GM23248 (cell line): ENCODE measurements around the gene CSDE1. TPM values are rescaled to one million over a fixed set of nuclear protein-coding genes. Genes with fewer than 3 reads are reported as not detected.

Experiments
- DNase-seq: peaks from one replicate; pipeline ENCODE4 v3.0.0-alpha.2; 2015
- H2AFZ ChIP-seq: fragments of 200-600 bp; sonication (generic); 2 replicates; pipeline ENCODE4 v1.6.1; 2016; ENCODE audit warnings: antibody characterized with exemption
- H3F3A ChIP-seq: fragments of 200-600 bp; sonication (generic); 2 replicates; pipeline ENCODE4 v1.6.1; 2016; ENCODE audit warnings: mild to moderate bottlenecking, antibody characterized with exemption, mixed run types; ENCODE audit not compliant: insufficient read depth
- H3K27ac ChIP-seq: fragments of 200-600 bp; sonication (generic); 2 replicates; pipeline ENCODE4 v1.5.1; 2016; ENCODE audit warnings: mild to moderate bottlenecking
- H3K27me3 ChIP-seq: fragments of 200-600 bp; sonication (generic); replicated peaks from 2 replicates; pipeline ENCODE4 v1.6.1; 2016; ENCODE audit warnings: mild to moderate bottlenecking; ENCODE audit not compliant: insufficient read depth
- H3K36me3 ChIP-seq: fragments of 200-600 bp; sonication (generic); 2 replicates; pipeline ENCODE4 v1.6.1; 2016; ENCODE audit warnings: low read depth, mild to moderate bottlenecking
- H3K4me1 ChIP-seq: fragments of 200-600 bp; sonication (generic); 2 replicates; pipeline ENCODE4 v1.6.1; 2016; ENCODE audit warnings: mild to moderate bottlenecking; ENCODE audit not compliant: insufficient read depth
- H3K4me2 ChIP-seq: fragments of 200-600 bp; sonication (generic); one replicate; pipeline ENCODE4 v1.6.1; 2016; ENCODE audit warnings: mild to moderate bottlenecking; ENCODE audit not compliant: unreplicated experiment
- H3K4me3 ChIP-seq: fragments of 200-600 bp; sonication (generic); 2 replicates; pipeline ENCODE4 v1.5.1; 2016; ENCODE audit warnings: mild to moderate bottlenecking
- H3K79me2 ChIP-seq: fragments of 200-600 bp; sonication (generic); 2 replicates; pipeline ENCODE4 v1.6.1; 2016; ENCODE audit warnings: mild to moderate bottlenecking; ENCODE audit not compliant: insufficient read depth
- H3K9ac ChIP-seq: fragments of 200-600 bp; sonication (generic); 2 replicates; pipeline ENCODE4 v1.6.1; 2016; ENCODE audit warnings: mild to moderate bottlenecking
- H3K9me2 ChIP-seq: fragments of 200-600 bp; sonication (generic); 2 replicates; pipeline ENCODE4 v1.6.1; 2016; ENCODE audit warnings: mixed run types, mild to moderate bottlenecking, moderate library complexity; ENCODE audit not compliant: insufficient read depth
- H3K9me3 ChIP-seq: fragments of 200-600 bp; sonication (generic); one replicate; pipeline ENCODE4 v1.6.1; 2017; ENCODE audit warnings: low read depth
- H4K20me1 ChIP-seq: fragments of 200-600 bp; sonication (generic); 2 replicates; pipeline ENCODE4 v1.6.0; 2016; ENCODE audit not compliant: insufficient read depth
- EZH2 ChIP-seq: fragments of 200-600 bp; sonication (generic); IDR thresholded peaks from 2 replicates; pipeline ENCODE4 v1.6.1; 2018; ENCODE audit warnings: antibody characterized with exemption, mild to moderate bottlenecking; ENCODE audit not compliant: insufficient read depth, poor library complexity, severe bottlenecking
- EZH2phosphoT487 ChIP-seq: fragments of 200-600 bp; sonication (generic); IDR thresholded peaks from 2 replicates; pipeline ENCODE4 v1.6.1; 2018; ENCODE audit warnings: antibody characterized with exemption, moderate library complexity, mild to moderate bottlenecking, low read depth; ENCODE audit not compliant: insufficient read depth
- WGBS, 2 experiments: methylation state at CpG; one replicate each; pipeline ENCODE4 v1.1.6; 2015 to 2017; ENCODE audit warnings: low lambda C conversion rate in 2 of 2, low coverage in 1 of 2; ENCODE audit errors: missing lambda C conversion rate in 2 of 2; 5-methylcytosine and 5-hydroxymethylcytosine counted together
- in situ Hi-C: fragments of 300-500 bp; cut with MboI; formaldehyde crosslinking; loops from 2 replicates; pipeline ENCODE4 v1.15.0; 2020
- polyA plus RNA-seq: library from polyadenylated mRNA; unstranded; fragments of >200 nt; fragmentation: Nextera tagmentation; extraction: Ambion mirVana; gene quantifications from 2 replicates; pipeline ENCODE4 v1.2.1, GENCODE V29; 2016
- total RNA-seq: library from RNA; depleted of rRNA; stranded (reverse); fragments of >200 nt; shearing (Covaris generic); gene quantifications from 2 replicates; pipeline ENCODE4 v1.2.3, GENCODE V29; 2014

Gene CSDE1
- total and polyA plus RNA-seq, 2 experiments from 2014 or later = 297 to 808 TPM

DNA sequence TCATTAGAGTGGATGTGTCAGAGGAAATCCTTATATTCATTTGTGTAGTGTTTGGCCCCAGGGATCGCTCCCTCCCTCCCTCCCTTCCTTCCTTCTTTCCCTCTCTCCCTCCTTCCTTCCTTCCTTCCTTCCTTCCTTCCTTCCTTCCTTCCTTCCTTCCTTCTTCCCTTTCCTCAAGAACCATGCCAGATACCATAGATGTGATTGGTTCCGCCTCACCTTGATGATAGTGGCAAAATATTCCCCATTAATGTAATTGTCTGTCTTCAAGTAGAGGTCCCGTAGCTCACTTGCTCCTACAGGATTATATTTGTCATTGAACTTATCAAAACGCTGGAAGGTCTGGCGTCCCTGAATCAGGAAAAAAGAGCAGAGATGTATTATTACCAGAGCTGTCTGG lies 80.1 kb downstream of the CSDE1 start:
- Histone ChIP-seq H3K9me2 (no peaks in the 10 kb centered on the region), H3K9ac (no peak overlapping the region), H3K4me2 (no peak overlapping the region), H3K79me2 (no peaks in the 10 kb centered on the region), H3F3A (no peaks in the 10 kb centered on the region), H3K36me3 (no peaks in the 10 kb centered on the region), H3K27ac (no peak overlapping the region), H3K4me1 (no peaks in the 10 kb centered on the region), H3K4me3 (no peak overlapping the region), H3K9me3 (no peaks in the 10 kb centered on the region), H2AFZ (no peak overlapping the region), H4K20me1 (no peaks in the 10 kb centered on the region), H3K27me3 (peaks cover 15% of the 10 kb centered on the region; the same call in 1 of the 2 replicates)
- in situ Hi-C loops = no loop called here
- DNase-seq = no peak
- WGBS, 2 experiments = 43 to 46% methylated on average over 4 to 5 of the region's 5 CpGs
- TF ChIP-seq EZH2 (no peak), EZH2phosphoT487 (no peak)

DNA sequence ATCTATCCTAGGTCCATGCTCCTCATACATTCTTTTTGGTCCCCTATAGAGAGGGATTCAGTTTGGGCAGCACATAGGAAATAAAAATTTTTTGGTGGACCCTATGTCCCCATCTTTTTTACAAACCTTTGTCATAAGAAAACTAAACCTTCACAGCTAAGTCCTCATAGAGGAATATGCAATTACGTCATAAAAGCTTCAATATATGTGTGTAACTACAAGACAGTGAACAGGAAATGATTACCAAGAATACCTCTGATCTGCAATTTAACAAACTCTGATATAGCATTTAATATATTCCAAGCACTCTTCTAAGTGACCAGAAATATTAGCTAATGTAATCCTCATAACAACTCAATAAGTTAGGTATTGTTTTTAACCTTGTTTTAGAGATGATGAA lies 81.7 kb downstream of the CSDE1 start:
- no peak for DNase-seq
- TF ChIP-seq EZH2phosphoT487 (no peak), EZH2 (no peak)
- H3F3A ChIP-seq = 0 out of 2 replicates have a peak, but pooled peaks cover 2% of the 10 kb centered on the region
- no peak overlapping the region for H3K27ac ChIP-seq
- 89 to 90% methylated on average over 1 of the region's 1 CpG for WGBS, 2 experiments
- no peaks in the 10 kb centered on the region for H4K20me1 ChIP-seq
- H3K9me3 ChIP-seq = no peaks in the 10 kb centered on the region
- H3K79me2 ChIP-seq = no peaks in the 10 kb centered on the region
- H3K27me3 ChIP-seq = peaks cover 15% of the 10 kb centered on the region; the same call in 1 of the 2 replicates
- no peak overlapping the region for H3K4me2 ChIP-seq
- no peak overlapping the region for H2AFZ ChIP-seq
- in situ Hi-C loops = no loop called here
- H3K4me1 ChIP-seq = peaks cover 2% of the 10 kb centered on the region; the same call in 1 of the 2 replicates
- no peaks in the 10 kb centered on the region for H3K36me3 ChIP-seq
- no peak overlapping the region for H3K4me3 ChIP-seq
- H3K9me2 ChIP-seq = no peaks in the 10 kb centered on the region
- no peak overlapping the region for H3K9ac ChIP-seq

DNA sequence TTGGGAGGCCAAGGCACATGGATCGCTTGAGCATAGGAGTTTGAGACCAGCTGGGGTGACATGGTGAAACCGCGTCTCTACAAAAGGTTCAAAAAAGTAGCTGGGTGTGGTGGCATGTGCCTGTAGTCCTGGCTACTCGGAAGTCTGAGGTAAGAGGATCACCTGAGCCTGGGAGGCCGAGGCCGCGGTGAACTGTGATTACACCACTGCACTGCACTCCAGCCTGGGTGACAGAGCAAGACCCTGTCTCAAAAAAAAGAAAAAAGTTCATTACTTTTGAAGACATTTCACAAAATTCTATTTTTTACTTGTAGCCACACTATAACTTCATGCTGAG lies 85.9 kb downstream of the CSDE1 start:
- H3K27me3 ChIP-seq = 0 out of 2 replicates have a peak, but pooled peaks cover 1% of the 10 kb centered on the region
- no peak for TF ChIP-seq EZH2phosphoT487
- in situ Hi-C loops = no loop called here
- no peaks in the 10 kb centered on the region for H3K9me3 ChIP-seq
- peaks cover 22% of the 10 kb centered on the region for H3K79me2 ChIP-seq
- H2AFZ ChIP-seq = no peak overlapping the region
- no peak for DNase-seq
- no peak overlapping the region for H3K9ac ChIP-seq
- peaks cover 15% of the 10 kb centered on the region; the same call in 1 of the 2 replicates for H3K4me1 ChIP-seq
- no peak overlapping the region for H3K27ac ChIP-seq
- WGBS, 2 experiments = 71 to 80% methylated on average over 7 of the region's 7 CpGs
- H3F3A ChIP-seq = peaks cover 14% of the 10 kb centered on the region; the same call in 1 of the 2 replicates
- H3K4me2 ChIP-seq = no peak overlapping the region
- H3K36me3 ChIP-seq = no peaks in the 10 kb centered on the region
- no peak overlapping the region for H3K4me3 ChIP-seq
- H4K20me1 ChIP-seq = no peaks in the 10 kb centered on the region
- H3K9me2 ChIP-seq = no peaks in the 10 kb centered on the region

DNA sequence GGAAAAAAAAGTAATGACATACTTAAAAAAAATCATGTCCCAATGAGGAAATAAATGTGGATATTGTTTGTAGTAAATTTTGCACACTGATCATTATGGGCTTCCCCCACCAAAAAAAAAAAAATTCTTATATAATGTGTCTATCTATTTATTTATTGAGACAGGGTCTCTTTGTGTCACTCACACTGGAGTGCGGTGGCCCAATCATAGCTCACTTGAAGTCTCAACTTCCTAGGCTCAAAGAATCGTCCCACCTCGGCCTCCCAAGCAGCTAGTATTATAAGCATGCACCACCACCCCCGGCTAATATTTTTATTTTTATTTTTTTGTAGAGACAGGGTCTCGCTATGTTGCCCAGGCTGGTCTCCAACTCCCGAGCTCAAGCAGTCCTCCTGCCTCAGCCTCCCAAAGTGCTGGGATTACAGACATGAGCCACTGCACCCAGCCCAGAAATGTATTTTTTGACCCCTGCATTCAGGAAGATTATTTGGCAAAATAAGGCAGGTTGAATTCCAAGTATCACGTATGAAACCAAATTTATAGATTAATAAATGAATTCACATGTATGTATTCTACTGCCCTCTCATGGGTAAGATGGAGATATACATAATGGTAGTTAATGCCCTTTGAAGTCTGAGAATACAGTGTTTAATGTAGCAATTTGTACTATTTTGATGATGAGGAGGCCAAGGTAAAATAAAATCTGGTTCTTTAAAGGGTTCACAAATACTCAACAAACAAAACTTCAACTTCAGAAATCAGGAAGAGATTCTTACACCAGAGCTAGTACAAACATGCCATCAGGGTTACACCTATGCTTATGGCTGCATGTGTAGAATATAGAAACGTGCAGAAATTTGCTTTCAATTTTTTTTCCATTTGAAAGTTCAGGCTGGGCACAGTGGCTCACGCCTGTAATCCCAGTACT lies 86.5 kb downstream of the CSDE1 start:
- Histone ChIP-seq H3K4me3 (peak overlapping the region; percentile 46), H3K9ac (peak overlapping the region; percentile 94), H3K4me2 (peak overlapping the region; percentile 49)

More for the DNA sequence above, 86.5 kb downstream of the CSDE1 start:
- H3K4me1 ChIP-seq = peaks cover 15% of the 10 kb centered on the region; the same call in 1 of the 2 replicates
- H2AFZ ChIP-seq = no peak overlapping the region
- no peaks in the 10 kb centered on the region for H3K9me3 ChIP-seq
- WGBS, 2 experiments = 50 to 51% methylated on average over 9 of the region's 9 CpGs
- H3F3A ChIP-seq = peaks cover 14% of the 10 kb centered on the region; the same call in 1 of the 2 replicates
- H3K9me2 ChIP-seq = no peaks in the 10 kb centered on the region
- in situ Hi-C loops = no loop called here
- H3K36me3 ChIP-seq = no peaks in the 10 kb centered on the region
- H3K27me3 ChIP-seq = no peaks in the 10 kb centered on the region
- TF ChIP-seq EZH2phosphoT487 (no peak), EZH2 (no peak)
- peaks cover 23% of the 10 kb centered on the region for H3K79me2 ChIP-seq
- peak; percentile 61 for DNase-seq
- no peaks in the 10 kb centered on the region for H4K20me1 ChIP-seq
- H3K27ac ChIP-seq = peak overlapping the region; percentile 98
